Urinary bladder (tissue), 4 donors: ENCODE data around the gene LYVE1. TPM values are rescaled to one million over a fixed set of nuclear protein-coding genes. Genes with fewer than 3 reads are reported as not detected.

Experiments used
- DNase-seq: peaks from one replicate; pipeline ENCODE4 v3.0.0-alpha.2; 2015; ENCODE audit errors: extremely low spot score
- H3K27ac ChIP-seq: one replicate; pipeline ENCODE4 v1.5.1; 2013; ENCODE audit warnings: low read depth, mild to moderate bottlenecking, moderate library complexity
- H3K36me3 ChIP-seq: one replicate; pipeline ENCODE4 v1.6.1; 2013; ENCODE audit warnings: mild to moderate bottlenecking, moderate library complexity; ENCODE audit not compliant: insufficient read depth
- H3K4me1 ChIP-seq: one replicate; pipeline ENCODE4 v1.6.1; 2013; ENCODE audit warnings: mild to moderate bottlenecking, moderate library complexity; ENCODE audit not compliant: insufficient read depth
- H3K4me3 ChIP-seq: one replicate; pipeline ENCODE4 v1.5.1; 2013; ENCODE audit warnings: low read depth, low read length
- WGBS: extraction: QIAGEN DNeasy Blood & Tissue Kit; methylation state at CpG from one replicate; pipeline ENCODE4 v1.1.7; 2013; 5-methylcytosine and 5-hydroxymethylcytosine counted together
- polyA plus RNA-seq: library from polyadenylated mRNA; stranded (reverse); fragments of 200-250 nt; gene quantifications from one replicate; pipeline ENCODE4 v1.2.3, GENCODE V29; 2013
- total RNA-seq: library from RNA; depleted of rRNA; stranded (reverse); fragments of >200 nt; gene quantifications from one replicate; pipeline ENCODE4 v1.2.3, GENCODE V29; 2014
- donor health status: healthy with polysubstance abuse.
- donor health status: healthy.

LYVE1 gene
- total and polyA plus RNA-seq, 2 donors, result 99.9 to 141 TPM

DNA sequence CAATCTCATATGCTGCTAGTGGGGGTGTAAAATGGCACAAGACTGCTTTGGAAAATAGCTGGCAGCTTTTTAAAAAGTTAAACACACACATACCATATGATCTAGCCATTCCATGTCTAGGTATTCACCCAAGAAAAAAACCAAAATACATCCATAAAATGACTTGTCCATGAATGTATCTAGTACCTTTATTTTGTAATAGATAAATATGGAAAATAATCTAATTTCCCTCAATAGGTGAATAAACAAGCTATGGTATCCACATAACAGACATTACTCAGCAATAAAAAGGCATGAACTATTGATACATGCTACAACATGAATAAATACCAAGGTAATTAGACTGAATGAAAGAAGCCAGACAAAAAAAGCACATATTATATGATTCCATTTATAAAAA is 50.3 kb downstream of the LYVE1 start:
- H3K36me3 ChIP-seq, result no peaks in the 10 kb centered on the region
- no peaks in the 10 kb centered on the region for H3K4me1 ChIP-seq

GRCh38 chr11:10515418-10515817 is 53.0 kb downstream of the LYVE1 start:
- Histone ChIP-seq H3K4me1 (no peaks in the 10 kb centered on the region), H3K27ac (no peak overlapping the region), H3K36me3 (no peaks in the 10 kb centered on the region), H3K4me3 (no peak overlapping the region)
- DNase-seq, result no peak
- 94% methylated on average over 3 of the region's 3 CpGs for WGBS

More for the DNA sequence above, 50.3 kb downstream of the LYVE1 start:
- no peak overlapping the region for H3K27ac ChIP-seq
- no peak for DNase-seq
- no peak overlapping the region for H3K4me3 ChIP-seq

DNA sequence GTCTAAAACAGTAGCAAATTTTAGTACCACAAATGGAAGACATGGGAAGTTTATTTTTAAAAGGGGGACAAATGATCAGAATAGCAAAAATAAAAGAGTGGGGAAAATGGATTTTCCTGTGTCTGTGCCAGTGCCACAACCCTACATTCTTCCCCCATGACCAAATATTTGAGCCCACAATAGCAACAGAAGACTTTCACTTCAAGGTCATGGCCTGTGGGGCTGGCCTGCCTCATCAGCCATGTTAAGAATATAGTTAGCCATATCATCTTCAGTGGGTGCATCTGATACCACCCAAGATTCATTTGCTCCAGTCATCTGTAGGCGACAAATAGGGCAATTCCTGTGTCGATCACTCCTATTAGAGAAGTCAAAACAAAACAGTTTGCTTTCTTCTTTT is 53.8 kb downstream of the LYVE1 start:
- no peaks in the 10 kb centered on the region for H3K36me3 ChIP-seq
- no peak for DNase-seq
- 88% methylated on average over 2 of the region's 2 CpGs for WGBS
- no peak overlapping the region for H3K27ac ChIP-seq
- H3K4me1 ChIP-seq, result no peaks in the 10 kb centered on the region
- H3K4me3 ChIP-seq, result no peak overlapping the region

DNA sequence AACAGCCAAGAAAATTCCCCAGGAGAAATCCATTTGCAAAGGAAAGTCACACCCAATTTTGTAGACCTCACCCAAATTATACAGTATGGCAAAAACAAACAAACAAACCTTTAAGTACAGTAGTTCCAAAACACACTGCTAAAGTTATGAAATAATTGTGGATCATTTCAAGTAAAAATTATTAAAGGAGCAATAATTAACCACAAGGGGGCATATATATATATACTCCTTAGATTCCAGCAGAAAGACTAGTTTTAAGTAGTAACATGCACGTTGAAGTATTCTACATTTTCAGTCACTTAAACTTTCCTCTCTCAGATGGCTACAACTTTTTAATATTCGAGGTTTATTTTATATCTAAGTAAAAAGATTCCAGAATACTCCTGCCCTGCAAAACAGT is 54.3 kb downstream of the LYVE1 start:
- H3K4me3 ChIP-seq, result no peak overlapping the region
- 38% methylated on average over 2 of the region's 2 CpGs for WGBS
- no peaks in the 10 kb centered on the region for H3K4me1 ChIP-seq
- no peak for DNase-seq
- H3K36me3 ChIP-seq, result no peaks in the 10 kb centered on the region
- no peak overlapping the region for H3K27ac ChIP-seq

GRCh38 chr11:10511181-10511621 is 57.3 kb downstream of the LYVE1 start:
- DNase-seq, result no peak
- Histone ChIP-seq H3K4me3 (no peak overlapping the region), H3K27ac (no peak overlapping the region), H3K4me1 (no peaks in the 10 kb centered on the region), H3K36me3 (no peaks in the 10 kb centered on the region)
- 82% methylated on average over 10 of the region's 10 CpGs for WGBS

Other genes with a start within 250 kb of the LYVE1 start
- gene AMPD3, start 113.4 kb downstream of the LYVE1 start, total RNA-seq, result 5.2 TPM
- gene AMPD3, start 113.4 kb downstream of the LYVE1 start, polyA plus RNA-seq, result 2.4 TPM
- gene RNF141, start 27.5 kb downstream of the LYVE1 start, total RNA-seq, result 52.0 TPM
- 16.4 TPM for gene RNF141, start 27.5 kb downstream of the LYVE1 start, polyA plus RNA-seq
- 60.1 TPM for gene IRAG1, start 125.1 kb upstream of the LYVE1 start, total RNA-seq
- gene IRAG1, start 125.1 kb upstream of the LYVE1 start, polyA plus RNA-seq, result 75.9 TPM
- gene CTR9, start 182.6 kb upstream of the LYVE1 start, total RNA-seq, result 38.3 TPM
- 18.9 TPM for gene CTR9, start 182.6 kb upstream of the LYVE1 start, polyA plus RNA-seq
- gene EIF4G2, start 240.3 kb upstream of the LYVE1 start, total RNA-seq, result 646 TPM
- 381 TPM for gene EIF4G2, start 240.3 kb upstream of the LYVE1 start, polyA plus RNA-seq